OCI-LY1 (cell line): Measurements from ENCODE around the gene PTPRN2.

Experiments
- H2AFZ ChIP-seq: fragments of 200-600 bp; sonication (generic), shearing (Covaris generic); 2 replicates; pipeline ENCODE4 v1.6.0; 2014; ENCODE audit warnings: antibody characterized with exemption, mild to moderate bottlenecking, low read length
- H3F3A ChIP-seq: fragments of 200-600 bp; sonication (generic), shearing (Covaris generic); 2 replicates; pipeline ENCODE4 v1.6.0; 2014; ENCODE audit warnings: mild to moderate bottlenecking, antibody characterized with exemption, low read length, moderate library complexity; ENCODE audit not compliant: insufficient read depth
- H3K27ac ChIP-seq: fragments of 200-600 bp; sonication (generic); 2 replicates; pipeline ENCODE4 v1.5.1; 2014; ENCODE audit warnings: low read length, mixed run types, mild to moderate bottlenecking, low read depth; ENCODE audit not compliant: poor library complexity, severe bottlenecking
- H3K27me3 ChIP-seq: fragments of 200-600 bp; sonication (generic); 2 replicates; pipeline ENCODE4 v1.6.0; 2014; ENCODE audit warnings: antibody characterized with exemption, mild to moderate bottlenecking, low read length, moderate library complexity; ENCODE audit not compliant: insufficient read depth
- H3K36me3 ChIP-seq: fragments of 200-600 bp; sonication (generic); 2 replicates; pipeline ENCODE4 v1.6.1; 2014; ENCODE audit warnings: mild to moderate bottlenecking, antibody characterized with exemption, low read length, moderate library complexity, mixed read lengths; ENCODE audit not compliant: insufficient read depth
- H3K4me1 ChIP-seq: fragments of 200-600 bp; sonication (generic); 2 replicates; pipeline ENCODE4 v1.5.1; 2014; ENCODE audit warnings: mild to moderate bottlenecking, low read length, moderate library complexity; ENCODE audit not compliant: insufficient read depth, severe bottlenecking
- H3K4me2 ChIP-seq: fragments of 200-600 bp; sonication (generic), shearing (Covaris generic); 2 replicates; pipeline ENCODE4 v1.6.1; 2014; ENCODE audit warnings: low read length
- H3K4me3 ChIP-seq: fragments of 200-600 bp; sonication (generic); 2 replicates; pipeline ENCODE4 v1.5.1; 2014; ENCODE audit warnings: low read length, low read depth, mild to moderate bottlenecking, mixed read lengths; ENCODE audit not compliant: poor library complexity, severe bottlenecking
- H3K79me2 ChIP-seq: fragments of 200-600 bp; shearing (Covaris generic); 2 replicates; pipeline ENCODE4 v1.6.1; 2016; ENCODE audit warnings: mixed run types, low read length, mixed read lengths; ENCODE audit not compliant: insufficient read depth
- H3K9ac ChIP-seq: fragments of 200-600 bp; sonication (generic), shearing (Covaris generic); 2 replicates; pipeline ENCODE4 v1.6.1; 2014; ENCODE audit warnings: mild to moderate bottlenecking, low read length, mixed read lengths
- H3K9me2 ChIP-seq: fragments of 200-600 bp; sonication (generic), shearing (Covaris generic); 2 replicates; pipeline ENCODE4 v1.6.1; 2014; ENCODE audit warnings: low read depth, mild to moderate bottlenecking, low read length, mixed read lengths
- H3K9me3 ChIP-seq: fragments of 200-600 bp; shearing (Covaris generic); 2 replicates; pipeline ENCODE4 v1.6.1; 2014; ENCODE audit warnings: low read length, mixed read lengths
- H4K20me1 ChIP-seq: fragments of 200-600 bp; sonication (generic), shearing (Covaris generic); 2 replicates; pipeline ENCODE4 v1.6.0; 2016; ENCODE audit warnings: mild to moderate bottlenecking, low read length; ENCODE audit not compliant: insufficient read depth
- CTCF ChIP-seq: fragments of 200-600 bp; sonication (generic), shearing (Covaris generic); IDR thresholded peaks from 2 replicates; pipeline ENCODE4 v1.5.1; 2017; ENCODE audit warnings: mild to moderate bottlenecking, antibody characterized with exemption, low read length, moderate library complexity, mixed read lengths
- EZH2 ChIP-seq: fragments of 200-600 bp; sonication (generic), shearing (Covaris generic); IDR thresholded peaks from 2 replicates; pipeline ENCODE4 v1.8.0; 2017; ENCODE audit warnings: borderline replicate concordance, mixed run types, mild to moderate bottlenecking, antibody characterized with exemption, low read length, moderate library complexity, mixed read lengths

Gene PTPRN2

DNA sequence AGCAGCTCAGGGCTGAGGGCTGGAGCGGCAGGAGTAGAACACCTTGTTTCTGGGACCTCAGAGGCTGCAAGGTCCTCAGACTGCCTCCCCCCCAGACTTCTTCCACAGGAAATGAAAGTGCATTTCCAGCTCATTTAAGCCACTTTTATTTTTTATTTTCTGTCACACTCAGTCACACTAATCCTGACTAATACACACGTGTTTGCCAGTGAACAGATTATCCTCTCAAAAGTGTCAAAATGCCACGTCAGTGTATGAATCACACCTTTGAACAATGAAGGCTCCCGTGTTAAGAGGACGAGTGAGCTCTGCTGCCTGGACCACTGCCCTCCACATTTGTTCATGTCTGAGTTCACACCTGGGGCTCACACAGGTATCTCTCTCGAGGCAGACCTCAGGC, 762.3 kb downstream of the PTPRN2 start:
- no peak overlapping the region for H2AFZ ChIP-seq
- no peaks in the 10 kb centered on the region for H3K79me2 ChIP-seq
- no peaks in the 10 kb centered on the region for H3F3A ChIP-seq
- no peaks in the 10 kb centered on the region for H3K9me3 ChIP-seq
- no peak overlapping the region for H3K27ac ChIP-seq
- no peak for TF ChIP-seq CTCF
- no peak for TF ChIP-seq EZH2
- H3K9me2 ChIP-seq, result no peaks in the 10 kb centered on the region
- no peaks in the 10 kb centered on the region for H4K20me1 ChIP-seq
- H3K4me3 ChIP-seq, result no peak overlapping the region
- no peak overlapping the region for H3K9ac ChIP-seq
- no peaks in the 10 kb centered on the region; the same call in 1 of the 2 replicates for H3K27me3 ChIP-seq
- H3K4me2 ChIP-seq, result no peak overlapping the region
- H3K36me3 ChIP-seq, result no peaks in the 10 kb centered on the region
- H3K4me1 ChIP-seq, result no peaks in the 10 kb centered on the region

DNA sequence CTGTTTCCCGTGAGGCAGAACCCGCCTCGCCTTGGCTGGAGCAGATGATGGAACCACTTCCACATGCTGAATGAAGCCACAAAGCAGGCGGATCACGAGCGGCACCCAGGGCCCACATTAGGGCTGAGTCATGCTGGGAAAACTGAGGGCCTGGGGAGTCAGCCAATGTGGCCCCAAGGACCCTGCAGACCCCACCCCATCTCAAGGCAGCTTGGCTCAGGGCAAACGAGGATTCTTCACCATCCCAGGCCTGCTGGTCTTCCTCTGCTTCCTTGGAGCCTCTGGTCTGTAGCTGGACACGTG, 762.9 kb downstream of the PTPRN2 start:
- Histone ChIP-seq H4K20me1 (no peaks in the 10 kb centered on the region), H3K4me1 (no peaks in the 10 kb centered on the region), H2AFZ (no peak overlapping the region), H3F3A (no peaks in the 10 kb centered on the region), H3K27me3 (no peaks in the 10 kb centered on the region; the same call in 1 of the 2 replicates), H3K27ac (no peak overlapping the region), H3K4me3 (no peak overlapping the region), H3K9me3 (no peaks in the 10 kb centered on the region), H3K36me3 (no peaks in the 10 kb centered on the region), H3K79me2 (no peaks in the 10 kb centered on the region), H3K4me2 (no peak overlapping the region), H3K9ac (no peak overlapping the region), H3K9me2 (no peaks in the 10 kb centered on the region)
- TF ChIP-seq EZH2, result no peak

GRCh38 chr7:157824011-157824818, 763.4 kb downstream of the PTPRN2 start:
- Histone ChIP-seq H3K9me2 (no peaks in the 10 kb centered on the region), H3K36me3 (no peaks in the 10 kb centered on the region), H3K79me2 (no peaks in the 10 kb centered on the region), H3K9me3 (no peaks in the 10 kb centered on the region), H4K20me1 (no peaks in the 10 kb centered on the region), H2AFZ (no peak overlapping the region), H3K27me3 (no peaks in the 10 kb centered on the region; the same call in 1 of the 2 replicates), H3K4me1 (no peaks in the 10 kb centered on the region), H3K9ac (no peak overlapping the region), H3K4me3 (no peak overlapping the region), H3K27ac (no peak overlapping the region), H3F3A (no peaks in the 10 kb centered on the region), H3K4me2 (no peak overlapping the region)
- no peak for TF ChIP-seq CTCF
- TF ChIP-seq EZH2, result no peak

GRCh38 chr7:157822688-157823031, 765.0 kb downstream of the PTPRN2 start:
- H3K4me2 ChIP-seq, result no peak overlapping the region
- no peaks in the 10 kb centered on the region for H3K36me3 ChIP-seq
- H4K20me1 ChIP-seq, result no peaks in the 10 kb centered on the region
- H3F3A ChIP-seq, result no peaks in the 10 kb centered on the region
- no peaks in the 10 kb centered on the region for H3K9me2 ChIP-seq
- no peaks in the 10 kb centered on the region for H3K79me2 ChIP-seq
- TF ChIP-seq CTCF, result no peak
- TF ChIP-seq EZH2, result no peak
- H3K9me3 ChIP-seq, result no peaks in the 10 kb centered on the region
- no peak overlapping the region for H2AFZ ChIP-seq
- no peaks in the 10 kb centered on the region; the same call in 1 of the 2 replicates for H3K27me3 ChIP-seq
- no peak overlapping the region for H3K27ac ChIP-seq
- H3K4me3 ChIP-seq, result no peak overlapping the region
- no peak overlapping the region for H3K9ac ChIP-seq
- H3K4me1 ChIP-seq, result no peaks in the 10 kb centered on the region
